ENCODE measurements around the gene OR2AT4.
"Not testable (repeated sequence)": the region's sequence is repeated elsewhere in the genome, so short reads cannot be mapped to it uniquely, and the experiment has no call there.

Gene OR2AT4

GRCh38 chr11:75096456-75097172 is at the start of gene OR2AT4:
OR2AT4 (minus strand) TSS chr11:75096876.
- no peak for DNase-seq

GRCh38 chr11:75145972-75146519 is 49.4 kb upstream of the OR2AT4 start:
- DNase-seq: no peak

GRCh38 chr11:75145196-75145971 is 48.7 kb upstream of the OR2AT4 start:
- DNase-seq: no peak

GRCh38 chr11:75144716-75145014 is 48.0 kb upstream of the OR2AT4 start:
- no peak for DNase-seq

GRCh38 chr11:75143420-75143731 is 46.7 kb upstream of the OR2AT4 start:
- DNase-seq: no peak

- DNase-seq: peak; percentile 76
These were observed 46.2 kb upstream of the OR2AT4 start for GRCh38 chr11:75142714-75143419.

GRCh38 chr11:75141166-75141565 is 44.5 kb upstream of the OR2AT4 start:
- no peak for DNase-seq

- DNase-seq: peak; percentile 78
These were observed 43.8 kb upstream of the OR2AT4 start for GRCh38 chr11:75140269-75141138.

GRCh38 chr11:75135651-75136050 is 39.0 kb upstream of the OR2AT4 start:
- no peak for DNase-seq

- DNase-seq: no peak
These were observed 38.5 kb upstream of the OR2AT4 start for GRCh38 chr11:75135021-75135650.

- DNase-seq: no peak
These were observed 37.3 kb upstream of the OR2AT4 start for GRCh38 chr11:75133976-75134375.

GRCh38 chr11:75132080-75132479 is 35.4 kb upstream of the OR2AT4 start:
- DNase-seq: no peak

GRCh38 chr11:75126564-75126963 is 29.9 kb upstream of the OR2AT4 start:
- DNase-seq: no peak

GRCh38 chr11:75118577-75118976 is 21.9 kb upstream of the OR2AT4 start:
- DNase-seq: no peak

GRCh38 chr11:75114465-75114864 is 17.8 kb upstream of the OR2AT4 start:
- no peak for DNase-seq

GRCh38 chr11:75113030-75113429 is 16.4 kb upstream of the OR2AT4 start:
- DNase-seq: no peak

GRCh38 chr11:75112200-75112599 is 15.5 kb upstream of the OR2AT4 start:
- no peak for DNase-seq

- no peak for DNase-seq
These were observed 10.5 kb upstream of the OR2AT4 start for GRCh38 chr11:75107187-75107586.

- not testable (repeated sequence) for DNase-seq
These were observed 9.4 kb upstream of the OR2AT4 start for GRCh38 chr11:75105967-75106681.

- DNase-seq: no peak
These were observed 8.8 kb upstream of the OR2AT4 start for GRCh38 chr11:75105462-75105925.

GRCh38 chr11:75103380-75104026 is 6.8 kb upstream of the OR2AT4 start:
- no peak for DNase-seq

All from CD4-positive, alpha-beta T cell treated with Interleukin-12 subunit alpha and Interleukin-12 subunit beta, for 1 hour (primary cell).